ENCODE results near the gene ZNF346. TPM values are rescaled to one million over a fixed set of nuclear protein-coding genes. Genes with fewer than 3 reads are reported as not detected.
"Not testable (repeated sequence)": the region's sequence is repeated elsewhere in the genome, so short reads cannot be mapped to it uniquely, and the experiment has no call there.

Gene ZNF346
- polyA plus RNA-seq, 4 donors: 4.2 to 15.7 (median 5.4) TPM

GRCh38 chr5:177036921-177037320, 14.4 kb downstream of the ZNF346 start:
- Histone ChIP-seq H3K36me3 (ENCODE audit: control insufficient read depth in 3 of 3, insufficient read depth in 2 of 3, low read depth in 1 of 3, low read length in 3 of 3) (peaks cover 0 to 26% (median 0%) of the 10 kb centered on the region in 3 donors), H3K27me3 (ENCODE audit: control insufficient read depth in 3 of 3, insufficient read depth in 3 of 3, low read length in 3 of 3) (no peaks in the 10 kb centered on the region), H3K9me3 (ENCODE audit: control insufficient read depth in 2 of 2, insufficient read depth in 1 of 2, low read depth in 1 of 2, low read length in 1 of 2) (no peaks in the 10 kb centered on the region), H3K4me3 (ENCODE audit: low read depth in 1 of 3, low read length in 3 of 3) (no peak overlapping the region), H3K4me1 (ENCODE audit: control insufficient read depth in 3 of 3, insufficient read depth in 2 of 3, low read depth in 1 of 3, low read length in 2 of 3) (peaks cover 0 to 5% (median 0%) of the 10 kb centered on the region in 3 donors), H3K27ac (ENCODE audit: low read depth in 1 of 3, low read length in 2 of 3) (no peak overlapping the region)
- no peak for FAIRE-seq
- no peak for DNase-seq
- 84 to 97% (median 97%) methylated on average over 5 of the region's 5 CpGs for WGBS, 3 donors

- Histone ChIP-seq H3K27ac (ENCODE audit: low read depth in 1 of 3, low read length in 2 of 3) (no peak overlapping the region), H3K4me1 (ENCODE audit: control insufficient read depth in 3 of 3, insufficient read depth in 2 of 3, low read depth in 1 of 3, low read length in 2 of 3) (peaks cover 0 to 20% (median 0%) of the 10 kb centered on the region in 3 donors), H3K27me3 (ENCODE audit: control insufficient read depth in 3 of 3, insufficient read depth in 3 of 3, low read length in 3 of 3) (no peaks in the 10 kb centered on the region), H3K4me3 (ENCODE audit: low read depth in 1 of 3, low read length in 3 of 3) (no peak overlapping the region), H3K36me3 (ENCODE audit: control insufficient read depth in 3 of 3, insufficient read depth in 2 of 3, low read depth in 1 of 3, low read length in 3 of 3) (peaks cover 2 to 28% (median 6%) of the 10 kb centered on the region in 3 donors), H3K9me3 (ENCODE audit: control insufficient read depth in 2 of 2, insufficient read depth in 1 of 2, low read depth in 1 of 2, low read length in 1 of 2) (no peaks in the 10 kb centered on the region)
- FAIRE-seq: no peak
- no peak for DNase-seq
- 80 to 92% (median 84%) methylated on average over 3 of the region's 3 CpGs for WGBS, 3 donors
Observed at GRCh38 chr5:177040814-177041420, 18.4 kb downstream of the ZNF346 start.

- WGBS, 3 donors: 95 to 98% (median 97%) methylated on average over 2 of the region's 2 CpGs
- H3K4me1 ChIP-seq (ENCODE audit: control insufficient read depth in 3 of 3, insufficient read depth in 2 of 3, low read depth in 1 of 3, low read length in 2 of 3): peaks cover 0 to 20% (median 0%) of the 10 kb centered on the region in 3 donors
- DNase-seq: no peak
Observed at GRCh38 chr5:177041936-177042335, 19.4 kb downstream of the ZNF346 start.

GRCh38 chr5:177043114-177043513, 20.6 kb downstream of the ZNF346 start:
- Histone ChIP-seq H3K4me3 (ENCODE audit: low read depth in 1 of 3, low read length in 3 of 3) (no peak overlapping the region), H3K4me1 (ENCODE audit: control insufficient read depth in 3 of 3, insufficient read depth in 2 of 3, low read depth in 1 of 3, low read length in 2 of 3) (peaks cover 0 to 20% (median 0%) of the 10 kb centered on the region in 3 donors), H3K27me3 (ENCODE audit: control insufficient read depth in 3 of 3, insufficient read depth in 3 of 3, low read length in 3 of 3) (no peaks in the 10 kb centered on the region), H3K27ac (ENCODE audit: low read depth in 1 of 3, low read length in 2 of 3) (no peak overlapping the region), H3K9me3 (ENCODE audit: control insufficient read depth in 2 of 2, insufficient read depth in 1 of 2, low read depth in 1 of 2, low read length in 1 of 2) (no peaks in the 10 kb centered on the region), H3K36me3 (ENCODE audit: control insufficient read depth in 3 of 3, insufficient read depth in 2 of 3, low read depth in 1 of 3, low read length in 3 of 3) (peaks cover 2 to 35% (median 6%) of the 10 kb centered on the region in 3 donors)
- WGBS, 3 donors: 98 to 99% (median 98%) methylated on average over 6 of the region's 6 CpGs
- DNase-seq: no peak
- FAIRE-seq: no peak

More at GRCh38 chr5:177041936-177042335, 19.4 kb downstream of the ZNF346 start:
- Histone ChIP-seq H3K36me3 (ENCODE audit: control insufficient read depth in 3 of 3, insufficient read depth in 2 of 3, low read depth in 1 of 3, low read length in 3 of 3) (peaks cover 2 to 26% (median 6%) of the 10 kb centered on the region in 3 donors), H3K27me3 (ENCODE audit: control insufficient read depth in 3 of 3, insufficient read depth in 3 of 3, low read length in 3 of 3) (no peaks in the 10 kb centered on the region), H3K9me3 (ENCODE audit: control insufficient read depth in 2 of 2, insufficient read depth in 1 of 2, low read depth in 1 of 2, low read length in 1 of 2) (no peaks in the 10 kb centered on the region), H3K27ac (ENCODE audit: low read depth in 1 of 3, low read length in 2 of 3) (no peak overlapping the region), H3K4me3 (ENCODE audit: low read depth in 1 of 3, low read length in 3 of 3) (no peak overlapping the region)
- FAIRE-seq: no peak

GRCh38 chr5:177043958-177044357, 21.5 kb downstream of the ZNF346 start:
- Histone ChIP-seq H3K9me3 (ENCODE audit: control insufficient read depth in 2 of 2, insufficient read depth in 1 of 2, low read depth in 1 of 2, low read length in 1 of 2) (no peaks in the 10 kb centered on the region), H3K27ac (ENCODE audit: low read depth in 1 of 3, low read length in 2 of 3) (peak overlapping the region in 1 of 3 donors; percentile 87), H3K36me3 (ENCODE audit: control insufficient read depth in 3 of 3, insufficient read depth in 2 of 3, low read depth in 1 of 3, low read length in 3 of 3) (peaks cover 2 to 37% (median 6%) of the 10 kb centered on the region in 3 donors), H3K4me3 (ENCODE audit: low read depth in 1 of 3, low read length in 3 of 3) (no peak overlapping the region), H3K4me1 (ENCODE audit: control insufficient read depth in 3 of 3, insufficient read depth in 2 of 3, low read depth in 1 of 3, low read length in 2 of 3) (peaks cover 0 to 16% (median 0%) of the 10 kb centered on the region in 3 donors), H3K27me3 (ENCODE audit: control insufficient read depth in 3 of 3, insufficient read depth in 3 of 3, low read length in 3 of 3) (no peaks in the 10 kb centered on the region)
- 73 to 94% (median 76%) methylated on average over 1 of the region's 1 CpG for WGBS, 3 donors
- FAIRE-seq (no peak), DNase-seq (no peak)

GRCh38 chr5:177044641-177045040, 22.1 kb downstream of the ZNF346 start:
- FAIRE-seq (no peak), DNase-seq (peak; percentile 78 to 79)
- Histone ChIP-seq H3K9me3 (ENCODE audit: control insufficient read depth in 2 of 2, insufficient read depth in 1 of 2, low read depth in 1 of 2, low read length in 1 of 2) (no peaks in the 10 kb centered on the region), H3K27me3 (ENCODE audit: control insufficient read depth in 3 of 3, insufficient read depth in 3 of 3, low read length in 3 of 3) (no peaks in the 10 kb centered on the region), H3K27ac (ENCODE audit: low read depth in 1 of 3, low read length in 2 of 3) (peak overlapping the region in 1 of 3 donors; percentile 87), H3K4me3 (ENCODE audit: low read depth in 1 of 3, low read length in 3 of 3) (no peak overlapping the region), H3K4me1 (ENCODE audit: control insufficient read depth in 3 of 3, insufficient read depth in 2 of 3, low read depth in 1 of 3, low read length in 2 of 3) (peaks cover 0 to 16% (median 0%) of the 10 kb centered on the region in 3 donors), H3K36me3 (ENCODE audit: control insufficient read depth in 3 of 3, insufficient read depth in 2 of 3, low read depth in 1 of 3, low read length in 3 of 3) (peaks cover 4 to 41% (median 6%) of the 10 kb centered on the region in 3 donors)
- WGBS, 3 donors: 27 to 72% (median 60%) methylated on average over 1 of the region's 1 CpG

- H3K4me1 ChIP-seq (ENCODE audit: control insufficient read depth in 3 of 3, insufficient read depth in 2 of 3, low read depth in 1 of 3, low read length in 2 of 3): peaks cover 0 to 16% (median 0%) of the 10 kb centered on the region in 3 donors
- H3K9me3 ChIP-seq (ENCODE audit: control insufficient read depth in 2 of 2, insufficient read depth in 1 of 2, low read depth in 1 of 2, low read length in 1 of 2): no peaks in the 10 kb centered on the region
- H3K27me3 ChIP-seq (ENCODE audit: control insufficient read depth in 3 of 3, insufficient read depth in 3 of 3, low read length in 3 of 3): no peaks in the 10 kb centered on the region
- peaks cover 4 to 42% (median 6%) of the 10 kb centered on the region in 3 donors for H3K36me3 ChIP-seq (ENCODE audit: control insufficient read depth in 3 of 3, insufficient read depth in 2 of 3, low read depth in 1 of 3, low read length in 3 of 3)
- peak overlapping the region in 1 of 3 donors; percentile 86 for H3K27ac ChIP-seq (ENCODE audit: low read depth in 1 of 3, low read length in 2 of 3)
- peak; percentile 76 to 88 for DNase-seq
- H3K4me3 ChIP-seq (ENCODE audit: low read depth in 1 of 3, low read length in 3 of 3): no peak overlapping the region
- no peak for FAIRE-seq
- WGBS, 3 donors: 52 to 76% (median 56%) methylated on average over 4 of the region's 4 CpGs
Observed at GRCh38 chr5:177045631-177046030, 23.1 kb downstream of the ZNF346 start.

GRCh38 chr5:177048531-177048930, 26.0 kb downstream of the ZNF346 start:
- Histone ChIP-seq H3K36me3 (ENCODE audit: control insufficient read depth in 3 of 3, insufficient read depth in 2 of 3, low read depth in 1 of 3, low read length in 3 of 3) (peaks cover 7 to 46% (median 11%) of the 10 kb centered on the region in 3 donors), H3K4me1 (ENCODE audit: control insufficient read depth in 3 of 3, insufficient read depth in 2 of 3, low read depth in 1 of 3, low read length in 2 of 3) (peaks cover 0 to 16% (median 0%) of the 10 kb centered on the region in 3 donors)
- H3K4me3 ChIP-seq (ENCODE audit: low read depth in 1 of 3, low read length in 3 of 3); H3K27ac ChIP-seq (ENCODE audit: low read depth in 1 of 3, low read length in 2 of 3); DNase-seq; H3K9me3 ChIP-seq (ENCODE audit: control insufficient read depth in 2 of 2, insufficient read depth in 1 of 2, low read depth in 1 of 2, low read length in 1 of 2); H3K27me3 ChIP-seq (ENCODE audit: control insufficient read depth in 3 of 3, insufficient read depth in 3 of 3, low read length in 3 of 3); FAIRE-seq: not testable (repeated sequence)
- WGBS, 3 donors: 94 to 96% (median 96%) methylated on average over 7 of the region's 7 CpGs
